SK-N-SH (cell line): ENCODE data around the gene NUDT13. TPM values are rescaled to one million over a fixed set of nuclear protein-coding genes. Genes with fewer than 3 reads are reported as not detected.

Source experiments
- CTCF ChIA-PET: fragments of 300-600, 350-600 bp; formaldehyde crosslinking; extraction: SDS; loops from one replicate; lab custom pipeline; 2021; lab: Yijun Ruan, JAX
- POLR2A ChIA-PET: fragments of 350-600 bp; sonication (Branson Sonifier 250); formaldehyde crosslinking; extraction: SDS; loops from one replicate; lab custom pipeline; 2020; ENCODE audit warnings: antibody characterized with exemption, inconsistent platforms; lab: Yijun Ruan, JAX
- DNase-seq: peaks from one replicate; pipeline ENCODE4 v3.0.0; 2012
- H2AFZ ChIP-seq: fragments of 200-600 bp; sonication (generic); 2 replicates; pipeline ENCODE4 v1.8.1; 2016; ENCODE audit warnings: antibody characterized with exemption, mild to moderate bottlenecking, low read depth
- H3F3A ChIP-seq: fragments of 200-600 bp; sonication (generic); replicated peaks from 2 replicates; pipeline ENCODE3; 2016; ENCODE audit warnings: antibody characterized with exemption, mild to moderate bottlenecking; ENCODE audit not compliant: insufficient read depth
- H3K27ac ChIP-seq, 2 experiments: fragments of 200-500 bp in 1 of 2; fragments of 200-600 bp in 1 of 2; sonication (Bioruptor generic) in 1 of 2; sonication (generic), shearing (Covaris generic) in 1 of 2; 2 replicates each; pipeline versions ENCODE4 v1.5.1 to v1.6.1; 2014 to 2016; ENCODE audit warnings: low read depth in 2 of 2, inconsistent platforms in 1 of 2, low read length in 1 of 2, mild to moderate bottlenecking in 1 of 2, mixed read lengths in 1 of 2
- H3K27me3 ChIP-seq: fragments of 200-600 bp; sonication (generic), shearing (Covaris generic); 2 replicates; pipeline ENCODE4 v1.6.1; 2016; ENCODE audit warnings: mixed run types; ENCODE audit not compliant: insufficient read depth
- H3K36me3 ChIP-seq, 2 experiments: fragments of 200-500 bp in 1 of 2; fragments of 200-600 bp in 1 of 2; sonication (Bioruptor generic) in 1 of 2; sonication (generic) in 1 of 2; replicated peaks in 1 of 2; 2 replicates each; pipeline versions ENCODE3 to v1.5.1; 2014 to 2016; ENCODE audit warnings: low read length in 1 of 2, mild to moderate bottlenecking in 1 of 2; ENCODE audit not compliant: insufficient read depth in 2 of 2, control insufficient read depth in 1 of 2
- H3K4me1 ChIP-seq, 2 experiments: fragments of 200-500 bp in 1 of 2; fragments of 200-600 bp in 1 of 2; sonication (Bioruptor generic) in 1 of 2; sonication (generic), shearing (Covaris generic) in 1 of 2; 2 replicates each; pipeline versions ENCODE4 v1.5.1 to v1.6.1; 2014 to 2016; ENCODE audit warnings: low read depth in 1 of 2, low read length in 1 of 2, mixed run types in 1 of 2; ENCODE audit not compliant: insufficient read depth in 2 of 2, control insufficient read depth in 1 of 2
- H3K4me2 ChIP-seq: fragments of 200-600 bp; sonication (generic), shearing (Covaris generic); 2 replicates; pipeline ENCODE4 v1.6.1; 2017; ENCODE audit warnings: mixed run types
- H3K4me3 ChIP-seq, 2 experiments: fragments of 200-500 bp in 1 of 2; fragments of 200-600 bp in 1 of 2; sonication (Bioruptor generic) in 1 of 2; sonication (generic), shearing (Covaris generic) in 1 of 2; 2 replicates each; pipeline versions ENCODE4 v1.5.1 to v1.8.1; 2014 to 2016; ENCODE audit warnings: low read depth in 2 of 2, inconsistent platforms in 1 of 2, low read length in 1 of 2, mild to moderate bottlenecking in 1 of 2, mixed read lengths in 1 of 2, moderate library complexity in 1 of 2
- H3K79me2 ChIP-seq: fragments of 200-600 bp; sonication (generic); 2 replicates; pipeline ENCODE4 v1.8.1; 2017; ENCODE audit warnings: mild to moderate bottlenecking; ENCODE audit not compliant: insufficient read depth
- H3K9ac ChIP-seq: fragments of 200-600 bp; sonication (generic); 2 replicates; pipeline ENCODE4 v1.6.1; 2017; ENCODE audit warnings: mixed run types
- H3K9me2 ChIP-seq: fragments of 200-600 bp; sonication (generic); 2 replicates; pipeline ENCODE4 v1.6.1; 2017; ENCODE audit warnings: mixed run types
- H3K9me3 ChIP-seq: fragments of 200-600 bp; sonication (generic); 2 replicates; pipeline ENCODE4 v1.6.1; 2017; ENCODE audit warnings: mixed run types, mild to moderate bottlenecking, moderate library complexity
- H4K20me1 ChIP-seq: fragments of 200-600 bp; sonication (generic); 2 replicates; pipeline ENCODE4 v1.6.1; 2017; ENCODE audit warnings: mild to moderate bottlenecking, mixed run types; ENCODE audit not compliant: insufficient read depth
- EZH2phosphoT487 ChIP-seq: fragments of 200-600 bp; sonication (generic); IDR thresholded peaks from 2 replicates; pipeline ENCODE4 v1.6.1; 2017; ENCODE audit warnings: low read depth, mixed run types, mild to moderate bottlenecking, antibody characterized with exemption, moderate library complexity, borderline replicate concordance
- GABPA ChIP-seq: IDR thresholded peaks from 2 replicates; pipeline ENCODE4 v1.4.0; 2012; ENCODE audit warnings: low read depth, mild to moderate bottlenecking
- JUND ChIP-seq: IDR thresholded peaks from 2 replicates; pipeline ENCODE4 v1.4.0; 2012
- MAX ChIP-seq: IDR thresholded peaks from 2 replicates; pipeline ENCODE4 v1.4.0; 2012; ENCODE audit warnings: low read depth
- NRF1 ChIP-seq: IDR thresholded peaks from 2 replicates; pipeline ENCODE4 v1.6.1; 2012; ENCODE audit warnings: low read depth, mild to moderate bottlenecking, low read length
- PBX3 ChIP-seq: IDR thresholded peaks from 2 replicates; pipeline ENCODE4; 2012
- RCOR1 ChIP-seq: fragments of 150-350 bp; IDR thresholded peaks from 2 replicates; pipeline ENCODE4 v1.6.1; 2017; ENCODE audit warnings: antibody characterized with exemption, low read length
- SMC3 ChIP-seq: IDR thresholded peaks from 2 replicates; pipeline ENCODE4 v1.6.1; 2012; ENCODE audit warnings: low read depth, low read length, improper control_type of control experiment
- TAF1 ChIP-seq: IDR thresholded peaks from 2 replicates; pipeline ENCODE4 v1.6.1; 2012; ENCODE audit warnings: low read depth, mild to moderate bottlenecking, low read length, moderate library complexity, borderline replicate concordance
- TCF12 ChIP-seq: IDR thresholded peaks from 2 replicates; pipeline ENCODE4 v1.4.0; 2012
- USF1 ChIP-seq: IDR thresholded peaks from 2 replicates; pipeline ENCODE4 v1.4.0; 2012; ENCODE audit warnings: low read depth, borderline replicate concordance
- WGBS: methylation state at CpG from one replicate; pipeline ENCODE4 v1.1.6; 2017; ENCODE audit warnings: low lambda C conversion rate; 5-methylcytosine and 5-hydroxymethylcytosine counted together
- polyA plus RNA-seq, 3 experiments: library from polyadenylated mRNA; depleted of rRNA; stranded (reverse); fragments of >200 nt; gene quantifications; 2 replicates each; pipeline ENCODE4 v1.2.3, GENCODE V29; 2012
- small RNA-seq, 7 experiments: library from RNA; depleted of rRNA; stranded (forward); fragments of <200 nt; gene quantifications; one replicate each; pipeline ENCODE3, GENCODE V24; 2012

The NUDT13 gene
- polyA plus RNA-seq, 1 of the 3 experiments (the other 2 are of a cell fraction): 3.4 TPM

GRCh38 chr10:73172867-73173266 is 62.6 kb downstream of the NUDT13 start:
- POLR2A ChIA-PET: no interaction called here
- DNase-seq: no peak
- Histone ChIP-seq H3F3A (no peaks in the 10 kb centered on the region), H3K79me2 (peaks cover 32% of the 10 kb centered on the region), H3K27ac (no peak overlapping the region), H3K4me2 (no peak overlapping the region), H3K4me1 (no peaks in the 10 kb centered on the region; a peak in 1 of 4 replicates), H3K4me3 (no peak overlapping the region), H3K9me2 (no peaks in the 10 kb centered on the region), H3K27me3 (no peaks in the 10 kb centered on the region), H2AFZ (no peak overlapping the region), H3K9me3 (no peaks in the 10 kb centered on the region), H4K20me1 (no peaks in the 10 kb centered on the region), H3K9ac (no peak overlapping the region), H3K36me3 (peaks cover 15 to 24% of the 10 kb centered on the region in 2 experiments)
- CTCF ChIA-PET: interaction anchor here (0.7 kb wide), 1 partner anchor 14 kb away, joined by 3 read pairs; no protein-coding TSS in a partner anchor
- no peak for TF ChIP-seq RCOR1
- TF ChIP-seq NRF1: no peak
- TF ChIP-seq GABPA: no peak
- TF ChIP-seq MAX: no peak

- TF ChIP-seq EZH2phosphoT487 (no peak), JUND (no peak), TCF12 (no peak), USF1 (no peak), TAF1 (no peak), SMC3 (no peak), PBX3 (no peak)
- no peak for DNase-seq
- H3K4me1 ChIP-seq: no peaks in the 10 kb centered on the region; a peak in 1 of 4 replicates
- no peak overlapping the region for H3K27ac ChIP-seq
- 100% methylated on average over 1 of the region's 1 CpG for WGBS
- ChIA-PET POLR2A (interaction anchor here (0.6 kb wide), 1 partner anchor 284 kb away, joined by 3 read pairs; no protein-coding TSS in a partner anchor), CTCF (interaction anchor here (1.1 kb wide), 1 partner anchor 15 kb away, joined by 5 read pairs; no protein-coding TSS in a partner anchor)
- H3K9me2 ChIP-seq: no peaks in the 10 kb centered on the region
- no peaks in the 10 kb centered on the region for H4K20me1 ChIP-seq
- no peak overlapping the region for H3K4me2 ChIP-seq
- no peaks in the 10 kb centered on the region for H3K9me3 ChIP-seq
- H3K27me3 ChIP-seq: no peaks in the 10 kb centered on the region
- no peaks in the 10 kb centered on the region for H3F3A ChIP-seq
- H3K79me2 ChIP-seq: peaks cover 22% of the 10 kb centered on the region
- H3K9ac ChIP-seq: no peak overlapping the region
- H3K36me3 ChIP-seq: peaks cover 20 to 31% of the 10 kb centered on the region in 2 experiments
- no peak overlapping the region for H2AFZ ChIP-seq
- H3K4me3 ChIP-seq: no peak overlapping the region
These were observed 64.1 kb downstream of the NUDT13 start for GRCh38 chr10:73174148-73174925.

Small RNAs within 50 kb of the gene (small RNA-seq; reads per million reads assigned to genes)
- gene RF00019 (0 reads per million in 7 experiments), gene SNORA11F (2.0 to 642 (median 32.1) reads per million in 7 experiments)

Other genes with a start within 250 kb of the NUDT13 start
- 0.05 TPM in 1 of 2 replicates, not detected in the other for gene OIT3, start 216.7 kb upstream of the NUDT13 start, polyA plus RNA-seq (2012; rRNA removed)
- not detected in 2 replicates for gene PLA2G12B, start 155.6 kb upstream of the NUDT13 start, polyA plus RNA-seq (2012; rRNA removed)
- gene P4HA1, start 13.6 kb upstream of the NUDT13 start, polyA plus RNA-seq (2012; rRNA removed): 34.8 and 52.0 TPM in 2 replicates
- 21.4 and 30.9 TPM in 2 replicates for gene ECD, start 57.6 kb downstream of the NUDT13 start, polyA plus RNA-seq (2012; rRNA removed)
- gene FAM149B1, start 57.7 kb downstream of the NUDT13 start, polyA plus RNA-seq (2012; rRNA removed): 28.2 and 37.5 TPM in 2 replicates
- 23.9 and 27.3 TPM in 2 replicates for gene DNAJC9, start 136.8 kb downstream of the NUDT13 start, polyA plus RNA-seq (2012; rRNA removed)
- gene MRPS16, start 142.2 kb downstream of the NUDT13 start, polyA plus RNA-seq (2012; rRNA removed): 75.5 and 78.0 TPM in 2 replicates
- gene CFAP70, start 248.4 kb downstream of the NUDT13 start, polyA plus RNA-seq (2012; rRNA removed): 0.74 and 1.9 TPM in 2 replicates